HepG2 (cell line): ENCODE measurements around the gene NUDT1. TPM values are rescaled to one million over a fixed set of nuclear protein-coding genes. Genes with fewer than 3 reads are reported as not detected.

Experiments used
- AKAP8 ChIP-seq: sonication (generic); formaldehyde crosslinking; IDR thresholded peaks from 2 replicates; pipeline ENCODE4 v1.5.1; 2020; ENCODE audit warnings: mild to moderate bottlenecking, missing genetic modification reagents
- BRD4 ChIP-seq: sonication (generic); formaldehyde crosslinking; IDR thresholded peaks from 2 replicates; pipeline ENCODE4 v1.4.0; 2020; ENCODE audit warnings: missing genetic modification reagents
- CBX1 ChIP-seq: IDR thresholded peaks from one replicate; pipeline ENCODE4 v1.6.1; 2016; ENCODE audit warnings: antibody characterized with exemption, low read depth
- CREM ChIP-seq, 2 experiments: sonication (generic) in 1 of 2; formaldehyde crosslinking in 1 of 2; IDR thresholded peaks; 2 replicates each; pipeline versions ENCODE4 v1.4.0 to v1.6.1; 2016 to 2020; ENCODE audit warnings: antibody characterized with exemption in 1 of 2, mild to moderate bottlenecking in 1 of 2, missing genetic modification reagents in 1 of 2
- EHMT2 ChIP-seq: fragments of 200-600 bp; sonication (generic); IDR thresholded peaks from 2 replicates; pipeline ENCODE4 v1.7.0; 2017; ENCODE audit warnings: antibody characterized with exemption, low read depth, low read length, borderline replicate concordance
- FIP1L1 ChIP-seq: fragments of 200-400 bp; formaldehyde crosslinking; IDR thresholded peaks from 2 replicates; pipeline ENCODE4 v1.6.1; 2018; ENCODE audit warnings: low read depth, mild to moderate bottlenecking, low read length, moderate library complexity, borderline replicate concordance; ENCODE audit not compliant: insufficient read depth
- HIVEP1 ChIP-seq: sonication (generic); formaldehyde crosslinking; IDR thresholded peaks from 2 replicates; pipeline ENCODE4 v1.4.0; 2020; ENCODE audit warnings: mild to moderate bottlenecking, missing genetic modification reagents
- NFE2L1 ChIP-seq: sonication (generic); formaldehyde crosslinking; IDR thresholded peaks from 2 replicates; pipeline ENCODE4 v1.4.0; 2020; ENCODE audit warnings: missing genetic modification reagents, mild to moderate bottlenecking, borderline replicate concordance
- RARA ChIP-seq: IDR thresholded peaks from 2 replicates; pipeline ENCODE4 v1.6.1; 2016; ENCODE audit warnings: missing genetic modification reagents, missing compliant biosample characterization
- SALL2 ChIP-seq: sonication (generic); formaldehyde crosslinking; IDR thresholded peaks from 2 replicates; pipeline ENCODE4 v1.8.1; 2023; ENCODE audit warnings: mild to moderate bottlenecking, missing genetic modification reagents, inconsistent platforms
- SIN3B ChIP-seq: fragments of 150-350 bp; IDR thresholded peaks from 2 replicates; pipeline ENCODE4 v1.6.1; 2014; ENCODE audit warnings: low read length
- SNAPC2 ChIP-seq: sonication (generic); formaldehyde crosslinking; IDR thresholded peaks from 2 replicates; pipeline ENCODE4 v1.8.1; 2022; ENCODE audit warnings: mild to moderate bottlenecking, missing genetic modification reagents
- TFDP2 ChIP-seq: sonication (generic); formaldehyde crosslinking; IDR thresholded peaks from 2 replicates; pipeline ENCODE4 v1.4.0; 2020; ENCODE audit warnings: missing genetic modification reagents
- ZIK1 ChIP-seq: sonication (generic); formaldehyde crosslinking; IDR thresholded peaks from 2 replicates; pipeline ENCODE4 v1.5.0; 2020; ENCODE audit warnings: mild to moderate bottlenecking, low read depth, missing genetic modification reagents, borderline replicate concordance
- ZNF333 ChIP-seq: sonication (generic); formaldehyde crosslinking; IDR thresholded peaks from 2 replicates; pipeline ENCODE4 v1.4.0; 2020; ENCODE audit warnings: mild to moderate bottlenecking, missing genetic modification reagents, borderline replicate concordance
- ZNF770 ChIP-seq: sonication (generic); formaldehyde crosslinking; IDR thresholded peaks from 2 replicates; pipeline ENCODE4 v1.5.0; 2020; ENCODE audit warnings: mild to moderate bottlenecking, missing genetic modification reagents
- ZNF777 ChIP-seq: sonication (generic); formaldehyde crosslinking; IDR thresholded peaks from 2 replicates; pipeline ENCODE4 v1.4.0; 2020; ENCODE audit warnings: missing genetic modification reagents
- ZSCAN31 ChIP-seq: sonication (generic); formaldehyde crosslinking; IDR thresholded peaks from 2 replicates; pipeline ENCODE4 v1.5.0; 2020; ENCODE audit warnings: low read depth, mild to moderate bottlenecking, missing genetic modification reagents
- polyA plus RNA-seq, 8 experiments: library from polyadenylated mRNA; depleted of rRNA in 3 of 8; stranded (reverse) in 7 of 8; unstranded in 1 of 8; fragments of >200 nt; fragmentation: Illumina TruSeq in 4 of 8; extraction: Trizol in 4 of 8; gene quantifications; 2 replicates each; pipeline versions ENCODE4 v1.2.1 to v1.2.3, GENCODE V29; 2011 to 2016; ENCODE audit warnings: low read depth in 4 of 8, missing spikeins in 1 of 8, mixed read lengths in 1 of 8; ENCODE audit not compliant: insufficient read depth in 1 of 8
- total RNA-seq, 5 experiments: library from RNA; depleted of rRNA; stranded (reverse); fragments of >200 nt; fragmentation: Illumina TruSeq; extraction: Trizol; gene quantifications; 2 replicates each; pipeline ENCODE4 v1.2.3, GENCODE V29; 2016; ENCODE audit warnings: low read depth in 1 of 5
- TF ChIP-seq, protein P1 (sequence below): sonication (generic); formaldehyde crosslinking; conservative IDR thresholded peaks from 2 replicates; pipeline ENCODE4 v1.4.0; 2020; ENCODE audit warnings: mild to moderate bottlenecking, missing genetic modification reagents, moderate library complexity
- TF ChIP-seq, protein P2 (sequence below): sonication (generic); formaldehyde crosslinking; IDR thresholded peaks from 2 replicates; pipeline ENCODE4 v1.4.0; 2020; ENCODE audit warnings: missing genetic modification reagents, low read depth, mild to moderate bottlenecking, borderline replicate concordance

Gene NUDT1
- total and polyA plus RNA-seq, 2 of the 13 experiments (the other 11 are each of a cell fraction or from before 2014, with no cell fraction given) = 9.1 to 26.8 TPM

GRCh38 chr7:2232766-2233520 is 9.1 kb upstream of the NUDT1 start, which contains the start of gene MAD1L1 (continued):
- TF ChIP-seq, protein P1, sequence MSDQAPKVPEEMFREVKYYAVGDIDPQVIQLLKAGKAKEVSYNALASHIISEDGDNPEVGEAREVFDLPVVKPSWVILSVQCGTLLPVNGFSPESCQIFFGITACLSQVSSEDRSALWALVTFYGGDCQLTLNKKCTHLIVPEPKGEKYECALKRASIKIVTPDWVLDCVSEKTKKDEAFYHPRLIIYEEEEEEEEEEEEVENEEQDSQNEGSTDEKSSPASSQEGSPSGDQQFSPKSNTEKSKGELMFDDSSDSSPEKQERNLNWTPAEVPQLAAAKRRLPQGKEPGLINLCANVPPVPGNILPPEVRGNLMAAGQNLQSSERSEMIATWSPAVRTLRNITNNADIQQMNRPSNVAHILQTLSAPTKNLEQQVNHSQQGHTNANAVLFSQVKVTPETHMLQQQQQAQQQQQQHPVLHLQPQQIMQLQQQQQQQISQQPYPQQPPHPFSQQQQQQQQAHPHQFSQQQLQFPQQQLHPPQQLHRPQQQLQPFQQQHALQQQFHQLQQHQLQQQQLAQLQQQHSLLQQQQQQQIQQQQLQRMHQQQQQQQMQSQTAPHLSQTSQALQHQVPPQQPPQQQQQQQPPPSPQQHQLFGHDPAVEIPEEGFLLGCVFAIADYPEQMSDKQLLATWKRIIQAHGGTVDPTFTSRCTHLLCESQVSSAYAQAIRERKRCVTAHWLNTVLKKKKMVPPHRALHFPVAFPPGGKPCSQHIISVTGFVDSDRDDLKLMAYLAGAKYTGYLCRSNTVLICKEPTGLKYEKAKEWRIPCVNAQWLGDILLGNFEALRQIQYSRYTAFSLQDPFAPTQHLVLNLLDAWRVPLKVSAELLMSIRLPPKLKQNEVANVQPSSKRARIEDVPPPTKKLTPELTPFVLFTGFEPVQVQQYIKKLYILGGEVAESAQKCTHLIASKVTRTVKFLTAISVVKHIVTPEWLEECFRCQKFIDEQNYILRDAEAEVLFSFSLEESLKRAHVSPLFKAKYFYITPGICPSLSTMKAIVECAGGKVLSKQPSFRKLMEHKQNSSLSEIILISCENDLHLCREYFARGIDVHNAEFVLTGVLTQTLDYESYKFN (CRISPR knock-in tag) = peak; percentile 34
- TF ChIP-seq EHMT2 (no peak), ZNF777 (CRISPR knock-in tag) (peak; percentile 38; the same call in 1 of the 2 replicates), ZNF770 (CRISPR knock-in tag) (no peak), TFDP2 (CRISPR knock-in tag) (peak; percentile 67; the same call in 1 of the 2 replicates), RARA (CRISPR knock-in tag) (no peak), SALL2 (CRISPR knock-in tag) (peak; percentile 92; the same call in 1 of the 2 replicates), CBX1 (peak; percentile 37), ZNF333 (CRISPR knock-in tag) (0 out of 2 replicates have a peak, but pooled peaks have one; percentile 78), HIVEP1 (peak; percentile 70), FIP1L1 (no peak), SIN3B (peak; percentile 87), SNAPC2 (CRISPR knock-in tag) (no peak), NFE2L1 (CRISPR knock-in tag) (no peak), ZSCAN31 (CRISPR knock-in tag) (peak; percentile 89), AKAP8 (peak; percentile 56), CREM (IDR thresholded peaks at IDR 0.05) (peak; percentile 22; the same call in 1 of the 2 replicates), CREM (CRISPR knock-in tag; IDR thresholded peaks at IDR 0.05) (no peak), ZIK1 (no peak; the same call in 1 of the 2 replicates), BRD4 (CRISPR knock-in tag) (0 out of 2 replicates have a peak, but pooled peaks have one; percentile 59)
- TF ChIP-seq, protein P2, sequence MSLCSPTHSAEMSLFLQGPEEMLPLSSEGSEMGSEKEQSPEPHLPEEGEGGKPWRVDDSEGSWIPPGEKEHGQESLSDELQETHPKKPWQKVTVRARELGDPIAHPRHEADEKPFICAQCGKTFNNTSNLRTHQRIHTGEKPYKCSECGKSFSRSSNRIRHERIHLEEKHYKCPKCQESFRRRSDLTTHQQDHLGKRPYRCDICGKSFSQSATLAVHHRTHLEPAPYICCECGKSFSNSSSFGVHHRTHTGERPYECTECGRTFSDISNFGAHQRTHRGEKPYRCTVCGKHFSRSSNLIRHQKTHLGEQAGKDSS (CRISPR knock-in tag) = peak; percentile 79; the same call in 1 of the 2 replicates
